GM12878 (cell line): ENCODE measurements around the gene DYNC1H1. TPM values are rescaled to one million over a fixed set of nuclear protein-coding genes. Genes with fewer than 3 reads are reported as not detected.

Experiments used
- ATAC-seq: fragments of 200-7000 bp; cut with Tn5 transposase; 3 replicates; pipeline ENCODE4 v1.9.1; 2020; ENCODE audit warnings: mild to moderate bottlenecking, moderate library complexity
- BruUV-seq: library from RNA; stranded (reverse); fragments of 400-500 nt; replicated peaks from 2 replicates; lab custom pipeline; 2021; lab: Mats Ljungman, UMichigan
- CTCF ChIA-PET: fragments of 300-600 bp; sonication (Branson Sonifier 250); formaldehyde crosslinking; extraction: SDS; loops from one replicate; lab custom pipeline; 2021; ENCODE audit warnings: inconsistent platforms; lab: Yijun Ruan, JAX
- POLR2A ChIA-PET: fragments of 350-600 bp; formaldehyde crosslinking; extraction: SDS; loops from one replicate; lab custom pipeline; 2021; ENCODE audit warnings: inconsistent platforms; lab: Charles Lee
- RAD21 ChIA-PET: fragments of 300-600 bp; sonication (Branson Sonifier 250); formaldehyde crosslinking; loops from one replicate; lab custom pipeline; 2023; ENCODE audit warnings: antibody characterized with exemption; ENCODE audit not compliant: unreplicated experiment; lab: Charles Lee
- SMC1A ChIA-PET: fragments of 300-600 bp; sonication (Branson Sonifier 250); formaldehyde crosslinking; loops from one replicate; lab custom pipeline; 2023; ENCODE audit not compliant: unreplicated experiment, uncharacterized antibody; lab: Charles Lee
- DNase-seq: peaks from one replicate; pipeline ENCODE4 v3.0.0-alpha.2; 2011; ENCODE audit warnings: low read depth, low spot score
- FAIRE-seq: peaks from 3 replicates; lab custom pipeline; 2011; peaks lifted over from hg19 to GRCh38; lab: Jason Lieb, UNC
- H2AFZ ChIP-seq: 2 replicates; pipeline ENCODE4 v1.6.0; 2011; ENCODE audit warnings: low read depth, low read length, control low read depth; ENCODE audit not compliant: control insufficient read depth
- H3K27ac ChIP-seq: 2 replicates; pipeline ENCODE4 v1.5.1; 2011; ENCODE audit warnings: control low read depth; ENCODE audit not compliant: control insufficient read depth, insufficient read depth
- H3K27me3 ChIP-seq, 2 experiments: replicated peaks in 1 of 2; 2 replicates each; pipeline versions ENCODE4 v1.6.0 to v1.6.1; 2011; ENCODE audit warnings: low read length in 1 of 2; ENCODE audit not compliant: control insufficient read depth in 2 of 2, insufficient read depth in 2 of 2
- H3K36me3 ChIP-seq, 2 experiments: 2 replicates each; pipeline ENCODE4 v1.5.1; 2011; ENCODE audit warnings: low read length in 1 of 2; ENCODE audit not compliant: control insufficient read depth in 2 of 2, insufficient read depth in 2 of 2
- H3K4me1 ChIP-seq: 2 replicates; pipeline ENCODE4 v1.6.1; 2011; ENCODE audit warnings: mild to moderate bottlenecking, low read length, moderate library complexity, mixed read lengths; ENCODE audit not compliant: control insufficient read depth, insufficient read depth
- H3K4me2 ChIP-seq: 2 replicates; pipeline ENCODE4 v1.6.0; 2011; ENCODE audit warnings: control low read depth; ENCODE audit not compliant: control insufficient read depth, insufficient read depth
- H3K4me3 ChIP-seq: fragments of 200-600 bp; sonication (generic); 2 replicates; pipeline ENCODE4 v1.5.1; 2016
- H3K79me2 ChIP-seq: 2 replicates; pipeline ENCODE4 v1.6.0; 2011; ENCODE audit warnings: low read length; ENCODE audit not compliant: control insufficient read depth, insufficient read depth
- H3K9ac ChIP-seq: 2 replicates; pipeline ENCODE4 v1.8.0; 2011; ENCODE audit warnings: low read length, control low read depth, mixed read lengths; ENCODE audit not compliant: control insufficient read depth, insufficient read depth
- H3K9me3 ChIP-seq: replicated peaks from 3 replicates; pipeline ENCODE4 v1.5.1; 2011; ENCODE audit warnings: mild to moderate bottlenecking, low read length; ENCODE audit not compliant: control insufficient read depth, insufficient read depth
- H4K20me1 ChIP-seq: 2 replicates; pipeline ENCODE4 v1.6.0; 2011; ENCODE audit not compliant: control insufficient read depth, insufficient read depth
- CHD1 ChIP-seq: IDR thresholded peaks from 2 replicates; pipeline ENCODE4 v1.6.1; 2012; ENCODE audit warnings: low read depth, low read length, improper control_type of control experiment
- CREM ChIP-seq: IDR thresholded peaks from 2 replicates; pipeline ENCODE4 v1.6.1; 2014; ENCODE audit warnings: antibody characterized with exemption, low read depth
- EED ChIP-seq: sonication (generic); IDR thresholded peaks from 2 replicates; pipeline ENCODE4 v1.6.1; 2016; ENCODE audit warnings: antibody characterized with exemption, low read depth
- EGR1 ChIP-seq, 2 experiments: IDR thresholded peaks; 1 replicate in 1 of 2; 2 replicates in 1 of 2; pipeline ENCODE4 v1.6.1; 2011 to 2012; ENCODE audit warnings: low read depth in 2 of 2, low read length in 2 of 2, borderline replicate concordance in 1 of 2, mild to moderate bottlenecking in 1 of 2, moderate library complexity in 1 of 2
- FOXK2 ChIP-seq: fragments of 450-650 bp; IDR thresholded peaks from 2 replicates; pipeline ENCODE4 v1.6.1; 2017; ENCODE audit warnings: mild to moderate bottlenecking, moderate library complexity
- HDGF ChIP-seq: fragments of 450-650 bp; IDR thresholded peaks from 2 replicates; pipeline ENCODE4 v1.6.1; 2016; ENCODE audit warnings: antibody characterized with exemption
- IRF4 ChIP-seq: IDR thresholded peaks from 2 replicates; pipeline ENCODE4 v1.6.1; 2011; ENCODE audit warnings: low read depth, low read length
- JUNB ChIP-seq: IDR thresholded peaks from 2 replicates; pipeline ENCODE4 v1.6.1; 2016; ENCODE audit warnings: antibody characterized with exemption, mild to moderate bottlenecking
- POLR2AphosphoS5 ChIP-seq: IDR thresholded peaks from 2 replicates; pipeline ENCODE4 v1.6.1; 2011; ENCODE audit warnings: mild to moderate bottlenecking, low read length, inconsistent platforms
- SREBF1 ChIP-seq: IDR thresholded peaks from 2 replicates; pipeline ENCODE4 v1.6.1; 2012; ENCODE audit warnings: mild to moderate bottlenecking, low read length
- USF1 ChIP-seq: IDR thresholded peaks from 2 replicates; pipeline ENCODE4 v1.6.1; 2011; ENCODE audit warnings: borderline replicate concordance, low read depth, mild to moderate bottlenecking, moderate library complexity, mixed read lengths, low read length; ENCODE audit not compliant: insufficient read depth; ENCODE audit errors: extremely low read length
- YY1 ChIP-seq: IDR thresholded peaks from 2 replicates; pipeline ENCODE4 v1.6.1; 2011; ENCODE audit warnings: low read depth, mild to moderate bottlenecking, low read length
- ZSCAN29 ChIP-seq: fragments of 450-650 bp; IDR thresholded peaks from 2 replicates; pipeline ENCODE4 v1.6.1; 2017; ENCODE audit warnings: mild to moderate bottlenecking, moderate library complexity
- WGBS: methylation state at CpG from one replicate; pipeline ENCODE4 v1.1.6; 2016; ENCODE audit warnings: low lambda C conversion rate; ENCODE audit not compliant: insufficient replicate concordance, insufficient coverage; ENCODE audit errors: missing lambda C conversion rate; 5-methylcytosine and 5-hydroxymethylcytosine counted together
- in situ Hi-C: fragments of 300-500 bp; cut with MboI; formaldehyde crosslinking; loops from 9 replicates; pipeline ENCODE4 v1.14.3; 2018; ENCODE audit warnings: mixed read lengths
- intact Hi-C: fragments of 100-400 bp; cut with micrococcal nuclease; formaldehyde crosslinking; loops from one replicate; pipeline ENCODE4 v1.14.2; 2022; ENCODE audit not compliant: unreplicated experiment
- polyA plus RNA-seq, 11 experiments: library from polyadenylated mRNA; depleted of rRNA in 4 of 11; unstranded in 6 of 11; stranded (reverse) in 5 of 11; fragments of >200 nt; fragmentation: Nextera tagmentation in 4 of 11; fragmentation: Illumina TruSeq in 1 of 11; extraction: Ambion mirVana in 4 of 11; extraction: Trizol in 1 of 11; gene quantifications; 1 replicate in 1 of 11; 2 replicates in 10 of 11; pipeline versions ENCODE4 v1.2.1 to v1.2.3, GENCODE V29; 2011 to 2016; ENCODE audit warnings: inconsistent platforms in 2 of 11, missing spikeins in 2 of 11, low read depth in 1 of 11
- total RNA-seq, 4 experiments: library from RNA; depleted of rRNA in 3 of 4; stranded (reverse); fragments of >200 nt in 3 of 4; fragmentation: Illumina TruSeq in 1 of 4; extraction: Trizol in 1 of 4; gene quantifications; 2 replicates each; pipeline versions ENCODE4 v1.2.1 to v1.2.3, GENCODE V29; 2013 to 2021

Gene DYNC1H1
- total and polyA plus RNA-seq, 10 of the 15 experiments (the other 5 are each of a cell fraction or from before 2014, with no cell fraction given) = 38.4 to 291 (median 111) TPM

GRCh38 chr14:102095231-102095870 is 131.0 kb downstream of the DYNC1H1 start:
- in situ Hi-C loops = loop anchor here (5.0 kb wide), 1 partner anchor 133 kb away; the partner anchor contains the start of gene DYNC1H1
- peak; percentile 44 for ATAC-seq
- no peak overlapping the region for H3K4me2 ChIP-seq
- TF ChIP-seq USF1 = no peak
- no peak for TF ChIP-seq SREBF1
- TF ChIP-seq JUNB = peak; percentile 85
- TF ChIP-seq EGR1 (IDR thresholded peaks at IDR 0.05; ENCODE audit: borderline replicate concordance in 1 of 2, low read depth in 2 of 2, low read length in 2 of 2) = peak in 1 of 2 experiments; percentile 49; a peak in 1 of 3 replicates
- no peak for TF ChIP-seq CHD1
- peak; percentile 12; the same call in 1 of the 2 replicates for TF ChIP-seq EED
- TF ChIP-seq IRF4 = peak; percentile 22; the same call in 1 of the 2 replicates
- no peak for TF ChIP-seq HDGF
- TF ChIP-seq POLR2AphosphoS5 = no peak
- no peak for TF ChIP-seq FOXK2
- no peak for TF ChIP-seq ZSCAN29
- TF ChIP-seq YY1 = 0 out of 2 replicates have a peak, but pooled peaks have one; percentile 33
- TF ChIP-seq CREM = 0 out of 2 replicates have a peak, but pooled peaks have one; percentile 10
- no peaks in the 10 kb centered on the region for H4K20me1 ChIP-seq
- ChIA-PET RAD21 (interaction anchor here (1.1 to 2.3 kb wide), 7 partner anchors 46 to 324 kb away, joined by 3 to 10 read pairs (median 4); no protein-coding TSS in a partner anchor), SMC1A (interaction anchor here (0.9 to 2.6 kb wide), 11 partner anchors 7 to 388 kb away, joined by 3 to 13 read pairs (median 5); no protein-coding TSS in a partner anchor), CTCF (interaction anchor here (0.6 to 3.7 kb wide), 15 partner anchors 11 to 377 kb away, joined by 3 to 58 read pairs (median 8); partner anchors contain the start of gene DYNC1H1), POLR2A (no interaction called here)
- no peak for DNase-seq
- no peak overlapping the region for H3K4me3 ChIP-seq
- no peaks in the 10 kb centered on the region for H3K79me2 ChIP-seq
- intact Hi-C loops = loop anchor here (5.0 kb wide), 1 partner anchor 217 kb away; no protein-coding TSS in a partner anchor
- no peaks in the 10 kb centered on the region for H3K27me3 ChIP-seq
- no peak overlapping the region for H2AFZ ChIP-seq
- 50% methylated on average over 6 of the region's 6 CpGs for WGBS
- no peak overlapping the region for H3K9ac ChIP-seq
- BruUV-seq = no TSS peak
- no peak overlapping the region for H3K27ac ChIP-seq
- no peaks in the 10 kb centered on the region for H3K9me3 ChIP-seq
- no peak for FAIRE-seq
- H3K4me1 ChIP-seq = no peaks in the 10 kb centered on the region; the same call in 1 of the 2 replicates
- no peaks in the 10 kb centered on the region for H3K36me3 ChIP-seq
